Hindlimb muscle (tissue), 1 donor: Measurements from ENCODE around the gene MGAT4A. TPM values are rescaled to one million over a fixed set of nuclear protein-coding genes. Genes with fewer than 3 reads are reported as not detected.
"Not testable (repeated sequence)": the region's sequence is repeated elsewhere in the genome, so short reads cannot be mapped to it uniquely, and the experiment has no call there.

Experiments used
- DNase-seq: peaks from one replicate; pipeline ENCODE4 v3.0.0-alpha.2; 2013
- polyA plus RNA-seq: library from polyadenylated mRNA; unstranded; fragments of 120-200 nt; gene quantifications from one replicate; pipeline ENCODE4 v1.2.1, GENCODE V29; 2013; ENCODE audit not compliant: insufficient read length

Gene MGAT4A
- polyA plus RNA-seq, 1 donor: 4.8 TPM

DNA sequence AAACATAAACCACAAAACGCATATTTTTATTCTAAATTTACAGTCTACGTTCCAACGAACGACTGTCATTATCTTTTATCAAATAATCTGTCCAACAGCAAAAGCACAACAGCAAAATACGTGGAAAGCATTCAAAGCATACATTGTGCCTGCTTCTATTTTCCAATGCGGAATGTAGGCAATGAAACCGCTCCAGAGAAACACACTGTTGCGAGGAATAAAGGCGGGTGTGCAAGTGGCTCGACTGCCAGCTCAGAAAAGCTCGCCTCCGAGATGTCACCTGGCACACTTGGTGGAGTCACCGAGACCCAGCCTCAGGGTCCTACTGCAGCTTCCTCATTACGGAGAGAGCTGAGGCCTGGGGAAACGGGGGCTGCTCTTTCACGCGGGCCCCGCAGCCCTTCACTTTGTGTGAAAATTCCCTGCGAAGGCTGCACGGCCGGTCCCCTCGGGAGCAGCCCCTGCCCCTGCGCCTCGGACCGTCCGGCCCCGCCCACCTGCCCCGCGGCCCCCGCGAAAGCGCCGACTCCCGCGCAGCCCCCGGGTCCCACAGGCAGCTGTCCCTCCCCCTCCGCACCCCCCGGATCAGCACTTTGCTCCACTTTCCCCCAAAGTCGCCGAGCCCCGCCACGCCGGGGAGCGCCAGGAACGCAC lies 752 bp downstream of the MGAT4A start:
- peak; percentile 29 for DNase-seq

DNA sequence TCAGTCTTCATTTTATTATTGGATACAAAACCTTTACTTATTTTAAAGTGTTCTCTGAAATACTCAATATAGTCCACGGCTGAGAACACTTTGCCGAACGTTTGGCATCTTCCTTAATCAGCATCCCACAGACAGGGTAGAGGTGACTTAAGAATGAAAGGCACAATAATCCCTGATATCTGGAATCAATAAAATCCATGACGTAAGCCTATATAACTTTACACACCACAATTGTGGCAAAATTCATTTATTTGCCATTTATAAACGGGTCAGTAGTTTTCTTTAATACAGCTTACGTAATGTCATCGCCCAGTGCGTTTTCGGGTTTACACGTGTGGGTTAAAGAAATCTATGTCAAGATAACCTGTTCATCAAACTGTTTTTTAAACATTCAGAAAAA lies 1.3 kb downstream of the MGAT4A start:
- DNase-seq: no peak

GRCh38 chr2:98728088-98728718 lies 2.7 kb downstream of the MGAT4A start:
- DNase-seq: not testable (repeated sequence)

- no peak for DNase-seq
These were observed 3.4 kb downstream of the MGAT4A start for GRCh38 chr2:98727369-98728087.

- DNase-seq: no peak
These were observed 4.1 kb downstream of the MGAT4A start for GRCh38 chr2:98726735-98727368.

GRCh38 chr2:98726205-98726604 lies 4.7 kb downstream of the MGAT4A start:
- no peak for DNase-seq

DNA sequence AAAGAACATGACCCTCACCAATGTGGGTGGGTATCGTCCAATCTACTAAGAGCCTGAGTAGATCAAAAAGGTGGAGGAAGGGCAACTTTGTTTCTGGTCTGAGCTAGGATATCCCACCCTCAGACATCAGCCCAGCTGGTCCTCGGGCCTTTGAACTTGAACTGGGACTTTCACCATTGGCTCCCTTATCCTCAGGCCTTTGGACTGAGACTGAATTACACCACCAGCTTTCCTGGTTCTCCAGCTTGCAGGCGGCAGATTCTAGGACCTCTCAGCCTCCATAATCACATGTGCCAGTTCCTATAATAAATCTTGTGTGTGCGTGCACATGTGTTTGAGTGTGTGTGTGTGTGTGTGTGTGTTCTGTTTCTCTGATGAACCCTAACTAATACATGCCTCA lies 10.6 kb downstream of the MGAT4A start:
- DNase-seq: no peak

DNA sequence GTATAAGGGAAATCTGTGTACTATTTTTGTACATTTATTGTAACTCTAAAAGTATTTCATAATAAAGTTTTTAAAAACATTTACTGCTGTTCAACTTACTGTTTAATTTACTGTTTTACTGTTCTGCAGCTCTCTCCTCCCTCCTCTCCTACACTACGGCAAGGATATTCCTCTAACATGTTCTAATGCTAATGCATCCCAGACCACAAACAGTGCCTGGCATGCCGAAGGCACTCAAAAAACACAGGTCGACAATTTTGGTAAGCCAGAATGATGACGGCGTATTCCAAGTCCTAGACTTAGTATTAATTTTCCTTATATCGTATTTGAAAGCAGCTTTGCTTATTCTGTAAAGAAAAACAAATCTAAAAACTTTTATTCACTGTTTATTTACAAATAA lies 13.3 kb downstream of the MGAT4A start:
- no peak for DNase-seq

DNA sequence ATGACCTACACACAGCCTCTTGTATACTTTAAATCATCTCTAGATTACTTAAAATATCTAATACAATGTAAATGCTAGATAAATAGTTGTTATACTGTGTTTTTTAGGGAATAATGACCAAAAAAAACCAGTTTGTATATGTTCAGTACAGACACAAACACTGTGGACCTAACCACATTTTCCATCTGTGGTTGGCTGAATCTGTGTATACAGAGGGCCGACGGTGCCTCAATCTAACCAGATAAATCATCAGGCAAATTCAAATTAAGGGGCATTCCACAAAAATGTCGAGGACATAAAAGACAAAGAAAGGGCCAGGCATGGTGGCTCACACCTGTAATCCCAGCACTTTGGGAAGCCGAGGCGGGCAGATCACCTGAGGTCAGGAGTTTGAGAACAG lies 14.1 kb downstream of the MGAT4A start:
- DNase-seq: no peak

DNA sequence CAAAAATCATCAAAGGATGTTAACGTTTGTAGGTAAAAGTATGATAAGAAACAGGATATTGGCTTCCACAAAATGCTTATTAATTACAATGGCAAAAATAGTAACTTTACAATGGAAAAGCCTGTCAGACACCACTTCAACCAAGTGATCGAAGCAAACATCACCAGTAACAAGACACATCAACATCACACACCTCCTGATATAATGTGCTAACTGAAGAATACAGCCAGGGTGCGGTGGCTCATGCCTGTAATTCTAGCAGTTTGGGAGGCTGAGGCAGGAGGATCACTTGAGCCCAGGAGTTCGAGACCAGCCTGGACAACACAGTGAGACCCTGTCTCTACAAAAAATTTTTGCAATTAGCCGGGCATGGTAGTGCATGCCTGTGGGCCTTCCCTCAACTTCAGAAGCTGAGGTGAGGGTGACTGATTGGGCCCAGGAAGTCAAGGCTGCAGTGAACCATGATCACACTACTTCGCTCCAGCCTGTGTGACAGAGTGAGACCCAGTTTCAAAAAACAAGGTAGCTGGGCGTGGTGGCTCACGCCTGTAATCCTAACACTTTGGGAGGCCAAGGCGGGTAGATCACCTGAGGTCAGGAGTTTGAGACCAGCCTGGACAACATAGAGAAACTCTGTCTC lies 15.0 kb downstream of the MGAT4A start:
- DNase-seq: no peak

GRCh38 chr2:98713332-98714015 lies 17.5 kb downstream of the MGAT4A start:
- no peak for DNase-seq

- no peak for DNase-seq
These were observed 18.8 kb downstream of the MGAT4A start for GRCh38 chr2:98712145-98712544.

DNA sequence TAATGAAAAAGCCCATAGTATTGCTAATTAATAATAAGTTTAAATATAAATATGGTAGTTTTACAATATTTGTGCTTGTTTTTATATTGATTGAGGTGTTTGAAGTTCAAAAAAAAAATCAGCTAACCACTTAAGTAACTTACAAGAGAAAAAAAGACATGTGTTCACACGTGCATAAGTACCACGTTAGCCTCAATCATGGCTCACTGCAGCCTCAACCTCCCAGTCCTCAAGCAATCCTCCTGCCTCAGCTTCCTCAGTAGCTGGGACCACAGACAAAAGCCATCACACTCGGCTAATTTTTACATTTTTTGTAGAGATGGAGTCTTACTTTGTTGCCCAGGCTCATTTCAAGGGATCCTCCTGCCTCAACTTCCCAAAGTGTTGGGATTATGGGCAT lies 19.4 kb downstream of the MGAT4A start:
- DNase-seq: no peak

DNA sequence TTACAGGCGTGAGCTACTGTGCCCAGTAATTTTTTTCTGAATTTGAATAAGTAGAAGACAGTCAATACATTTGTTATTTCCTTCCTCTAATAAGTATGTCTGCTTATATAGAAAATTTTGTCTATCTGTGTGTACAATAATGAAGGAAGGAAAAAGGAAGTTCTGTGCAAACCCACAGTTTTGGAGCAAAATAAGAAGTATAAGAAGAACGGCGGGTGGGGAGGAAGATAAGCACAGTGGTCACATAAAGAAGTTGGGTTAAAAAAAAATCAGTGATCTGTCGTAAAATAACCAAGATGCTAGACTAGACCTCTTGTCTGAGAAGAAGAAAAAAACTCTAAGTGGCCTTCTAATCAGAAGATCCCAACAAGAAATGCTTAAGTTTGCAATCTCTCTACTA lies 20.2 kb downstream of the MGAT4A start:
- DNase-seq: no peak

DNA sequence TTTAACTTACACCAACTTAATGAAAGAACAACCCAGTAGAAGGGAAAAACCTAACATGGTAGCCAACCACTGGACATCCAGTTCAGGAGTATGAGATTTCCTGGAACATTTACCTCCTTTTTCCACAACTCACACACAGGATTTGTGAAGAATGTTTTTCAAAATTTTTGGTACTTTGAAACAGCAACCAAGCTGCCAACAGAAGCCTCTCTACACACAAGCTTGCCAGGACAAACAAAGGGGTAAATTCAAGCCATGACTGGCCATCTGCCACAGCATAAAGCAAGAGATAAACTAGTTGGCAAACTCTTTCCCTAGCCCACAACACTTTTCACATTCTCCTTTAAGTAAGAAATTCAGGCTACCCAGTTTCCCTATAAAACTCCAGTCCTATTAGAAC lies 21.4 kb downstream of the MGAT4A start:
- DNase-seq: no peak

DNA sequence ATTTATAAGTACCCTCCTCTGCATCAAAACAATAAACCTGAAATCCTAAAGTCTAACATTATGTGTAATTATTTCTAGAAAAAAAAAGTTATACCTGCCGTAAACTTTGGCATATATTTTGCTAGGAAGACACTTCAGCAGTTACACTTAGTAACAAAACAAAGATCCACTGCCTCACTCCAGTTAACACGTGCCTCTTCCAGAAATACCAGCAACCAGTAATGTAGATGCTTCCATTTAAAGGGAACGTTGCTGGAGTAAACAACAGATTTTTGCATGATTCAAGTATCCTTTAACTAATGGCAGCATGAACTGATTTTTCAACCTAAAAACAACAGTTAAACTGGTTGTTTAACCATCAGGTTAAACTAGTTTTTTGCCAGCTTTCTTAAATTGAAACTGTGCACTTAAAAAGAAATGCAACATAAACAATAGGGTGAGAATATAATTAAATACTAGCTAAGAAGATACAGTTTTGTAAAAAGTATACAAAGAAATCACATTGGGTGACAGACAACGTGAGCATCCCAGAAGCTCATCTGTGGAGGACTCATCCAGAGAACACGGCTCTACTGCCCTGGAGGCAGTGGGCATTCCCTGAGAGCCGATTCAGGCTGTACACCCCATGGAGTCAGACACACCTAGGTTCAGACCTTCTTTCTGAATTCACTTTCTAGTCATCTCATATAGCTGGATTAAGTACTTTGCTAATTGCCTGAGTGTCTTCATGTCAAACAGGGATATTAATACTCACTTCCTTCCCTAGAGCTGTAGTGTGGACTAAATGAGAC lies 22.3 kb downstream of the MGAT4A start:
- DNase-seq: no peak

DNA sequence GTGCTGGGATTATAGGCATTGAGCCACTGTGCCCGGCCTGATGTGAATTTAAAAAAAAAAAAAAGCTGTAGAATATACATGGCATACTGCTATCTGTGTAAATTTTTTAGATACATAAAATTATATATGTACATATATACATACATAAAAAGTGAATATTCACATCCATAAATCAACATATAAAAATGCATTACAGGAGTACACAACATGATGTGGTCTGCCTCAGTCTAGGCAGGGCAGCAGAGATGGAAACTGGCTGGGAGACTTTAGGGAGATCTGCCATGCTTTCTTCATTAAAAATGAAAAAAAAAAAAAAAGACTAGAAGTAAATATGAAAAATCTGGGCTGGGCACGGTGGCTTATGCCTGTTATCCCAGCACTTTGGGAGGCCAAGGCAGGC lies 24.3 kb downstream of the MGAT4A start:
- no peak for DNase-seq

- no peak for DNase-seq
These were observed 25.7 kb downstream of the MGAT4A start for GRCh38 chr2:98705333-98705617.

- no peak for DNase-seq
These were observed 26.2 kb downstream of the MGAT4A start for GRCh38 chr2:98704499-98705332.

GRCh38 chr2:98703738-98704137 lies 27.2 kb downstream of the MGAT4A start:
- no peak for DNase-seq
